OCI-LY1 (cell line): Measurements from ENCODE around the gene C8G.

Experiments
- H2AFZ ChIP-seq: fragments of 200-600 bp; sonication (generic), shearing (Covaris generic); 2 replicates; pipeline ENCODE4 v1.6.0; 2014; ENCODE audit warnings: antibody characterized with exemption, mild to moderate bottlenecking, low read length
- H3F3A ChIP-seq: fragments of 200-600 bp; sonication (generic), shearing (Covaris generic); 2 replicates; pipeline ENCODE4 v1.6.0; 2014; ENCODE audit warnings: mild to moderate bottlenecking, antibody characterized with exemption, low read length, moderate library complexity; ENCODE audit not compliant: insufficient read depth
- H3K27ac ChIP-seq: fragments of 200-600 bp; sonication (generic); 2 replicates; pipeline ENCODE4 v1.5.1; 2014; ENCODE audit warnings: low read length, mixed run types, mild to moderate bottlenecking, low read depth; ENCODE audit not compliant: poor library complexity, severe bottlenecking
- H3K27me3 ChIP-seq: fragments of 200-600 bp; sonication (generic); 2 replicates; pipeline ENCODE4 v1.6.0; 2014; ENCODE audit warnings: antibody characterized with exemption, mild to moderate bottlenecking, low read length, moderate library complexity; ENCODE audit not compliant: insufficient read depth
- H3K36me3 ChIP-seq: fragments of 200-600 bp; sonication (generic); 2 replicates; pipeline ENCODE4 v1.6.1; 2014; ENCODE audit warnings: mild to moderate bottlenecking, antibody characterized with exemption, low read length, moderate library complexity, mixed read lengths; ENCODE audit not compliant: insufficient read depth
- H3K4me1 ChIP-seq: fragments of 200-600 bp; sonication (generic); 2 replicates; pipeline ENCODE4 v1.5.1; 2014; ENCODE audit warnings: mild to moderate bottlenecking, low read length, moderate library complexity; ENCODE audit not compliant: insufficient read depth, severe bottlenecking
- H3K4me2 ChIP-seq: fragments of 200-600 bp; sonication (generic), shearing (Covaris generic); 2 replicates; pipeline ENCODE4 v1.6.1; 2014; ENCODE audit warnings: low read length
- H3K4me3 ChIP-seq: fragments of 200-600 bp; sonication (generic); 2 replicates; pipeline ENCODE4 v1.5.1; 2014; ENCODE audit warnings: low read length, low read depth, mild to moderate bottlenecking, mixed read lengths; ENCODE audit not compliant: poor library complexity, severe bottlenecking
- H3K79me2 ChIP-seq: fragments of 200-600 bp; shearing (Covaris generic); 2 replicates; pipeline ENCODE4 v1.6.1; 2016; ENCODE audit warnings: mixed run types, low read length, mixed read lengths; ENCODE audit not compliant: insufficient read depth
- H3K9ac ChIP-seq: fragments of 200-600 bp; sonication (generic), shearing (Covaris generic); 2 replicates; pipeline ENCODE4 v1.6.1; 2014; ENCODE audit warnings: mild to moderate bottlenecking, low read length, mixed read lengths
- H3K9me2 ChIP-seq: fragments of 200-600 bp; sonication (generic), shearing (Covaris generic); 2 replicates; pipeline ENCODE4 v1.6.1; 2014; ENCODE audit warnings: low read depth, mild to moderate bottlenecking, low read length, mixed read lengths
- H3K9me3 ChIP-seq: fragments of 200-600 bp; shearing (Covaris generic); 2 replicates; pipeline ENCODE4 v1.6.1; 2014; ENCODE audit warnings: low read length, mixed read lengths
- H4K20me1 ChIP-seq: fragments of 200-600 bp; sonication (generic), shearing (Covaris generic); 2 replicates; pipeline ENCODE4 v1.6.0; 2016; ENCODE audit warnings: mild to moderate bottlenecking, low read length; ENCODE audit not compliant: insufficient read depth
- EZH2 ChIP-seq: fragments of 200-600 bp; sonication (generic), shearing (Covaris generic); IDR thresholded peaks from 2 replicates; pipeline ENCODE4 v1.8.0; 2017; ENCODE audit warnings: borderline replicate concordance, mixed run types, mild to moderate bottlenecking, antibody characterized with exemption, low read length, moderate library complexity, mixed read lengths
- TF ChIP-seq, protein P1 (sequence below): fragments of 200-600 bp; sonication (generic), shearing (Covaris generic); IDR thresholded peaks from 2 replicates; pipeline ENCODE4 v1.5.1; 2017; ENCODE audit warnings: mild to moderate bottlenecking, antibody characterized with exemption, low read length, moderate library complexity, mixed read lengths

The C8G gene

DNA sequence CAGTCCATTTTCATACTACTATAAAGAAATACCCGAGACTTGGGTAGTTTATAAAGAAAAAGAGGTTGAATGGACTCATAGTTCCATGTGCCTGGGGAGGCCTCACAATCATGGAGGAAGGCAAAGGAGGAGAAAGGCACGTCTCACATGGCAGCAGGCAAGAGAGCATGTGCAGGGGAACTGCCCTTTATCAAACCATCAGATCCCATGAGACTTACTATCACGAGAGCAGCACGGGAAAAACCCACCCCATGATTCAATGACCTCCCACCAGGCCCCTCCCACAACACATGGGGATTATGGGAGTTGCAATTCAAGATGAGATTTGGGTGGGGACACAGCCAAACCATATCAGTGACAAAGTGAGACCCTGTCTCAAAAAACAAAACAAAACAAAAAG, 38.8 kb upstream of the C8G start:
- Histone ChIP-seq H4K20me1 (no peaks in the 10 kb centered on the region), H3K27ac (no peak overlapping the region), H3K4me2 (no peak overlapping the region), H3K9ac (no peak overlapping the region), H3K27me3 (no peaks in the 10 kb centered on the region), H3K4me1 (peaks cover 18% of the 10 kb centered on the region), H3K9me3 (no peaks in the 10 kb centered on the region), H2AFZ (no peak overlapping the region), H3K9me2 (no peaks in the 10 kb centered on the region), H3K4me3 (no peak overlapping the region), H3K36me3 (peaks cover 82% of the 10 kb centered on the region), H3K79me2 (no peaks in the 10 kb centered on the region), H3F3A (no peaks in the 10 kb centered on the region)
- no peak for TF ChIP-seq EZH2
- TF ChIP-seq, protein P1, sequence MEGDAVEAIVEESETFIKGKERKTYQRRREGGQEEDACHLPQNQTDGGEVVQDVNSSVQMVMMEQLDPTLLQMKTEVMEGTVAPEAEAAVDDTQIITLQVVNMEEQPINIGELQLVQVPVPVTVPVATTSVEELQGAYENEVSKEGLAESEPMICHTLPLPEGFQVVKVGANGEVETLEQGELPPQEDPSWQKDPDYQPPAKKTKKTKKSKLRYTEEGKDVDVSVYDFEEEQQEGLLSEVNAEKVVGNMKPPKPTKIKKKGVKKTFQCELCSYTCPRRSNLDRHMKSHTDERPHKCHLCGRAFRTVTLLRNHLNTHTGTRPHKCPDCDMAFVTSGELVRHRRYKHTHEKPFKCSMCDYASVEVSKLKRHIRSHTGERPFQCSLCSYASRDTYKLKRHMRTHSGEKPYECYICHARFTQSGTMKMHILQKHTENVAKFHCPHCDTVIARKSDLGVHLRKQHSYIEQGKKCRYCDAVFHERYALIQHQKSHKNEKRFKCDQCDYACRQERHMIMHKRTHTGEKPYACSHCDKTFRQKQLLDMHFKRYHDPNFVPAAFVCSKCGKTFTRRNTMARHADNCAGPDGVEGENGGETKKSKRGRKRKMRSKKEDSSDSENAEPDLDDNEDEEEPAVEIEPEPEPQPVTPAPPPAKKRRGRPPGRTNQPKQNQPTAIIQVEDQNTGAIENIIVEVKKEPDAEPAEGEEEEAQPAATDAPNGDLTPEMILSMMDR = no peak

DNA sequence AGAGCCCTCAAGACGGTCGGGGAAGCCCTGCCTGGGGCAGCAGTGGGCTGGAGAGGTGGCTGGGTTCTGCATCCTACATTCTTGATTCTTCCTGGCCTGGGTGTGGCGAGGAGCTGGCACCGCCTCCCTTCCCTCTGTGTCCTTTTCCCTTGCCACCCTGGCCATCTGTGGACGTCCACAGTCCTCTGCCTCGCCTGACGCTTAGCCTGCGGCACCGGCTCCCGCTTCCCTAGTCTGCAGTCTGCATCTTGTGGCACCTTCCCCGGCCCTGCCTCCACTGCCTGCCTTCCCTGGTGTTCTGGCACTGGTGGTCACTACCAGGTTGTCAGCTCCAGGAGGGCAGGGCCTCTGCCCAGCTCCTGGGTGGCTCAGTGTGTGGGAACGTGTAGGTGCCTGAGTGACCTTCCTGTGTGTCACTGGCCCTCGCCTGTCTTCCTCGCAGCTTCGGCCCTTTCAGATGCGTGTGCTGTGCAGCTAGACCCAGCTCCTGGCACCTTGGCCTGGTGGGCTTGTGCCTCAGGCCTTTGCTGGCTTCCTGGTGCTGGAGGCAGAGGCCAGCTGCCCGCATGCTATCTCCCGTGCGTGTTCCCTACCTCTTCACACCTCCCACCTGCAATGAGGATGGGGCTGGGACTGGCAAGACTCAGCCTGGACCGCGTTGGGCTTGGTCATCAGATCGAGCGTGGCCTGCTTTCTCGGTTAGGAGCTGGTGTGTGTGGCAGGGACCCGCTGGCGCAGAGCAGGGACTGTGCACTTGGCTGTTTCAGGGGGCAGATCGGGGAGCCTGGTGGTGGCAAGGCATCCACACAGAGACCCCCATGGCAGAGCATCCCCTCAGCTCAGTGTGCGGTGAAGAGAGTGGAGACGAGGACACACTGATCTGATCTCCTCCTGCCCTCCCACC, 37.8 kb upstream of the C8G start:
- H4K20me1 ChIP-seq = no peaks in the 10 kb centered on the region
- H3K27me3 ChIP-seq = no peaks in the 10 kb centered on the region
- H3F3A ChIP-seq = no peaks in the 10 kb centered on the region
- H3K9ac ChIP-seq = no peak overlapping the region
- no peak overlapping the region for H3K4me3 ChIP-seq
- TF ChIP-seq EZH2 = no peak
- TF ChIP-seq, protein P1 = no peak
- H3K4me1 ChIP-seq = peaks cover 8% of the 10 kb centered on the region
- no peak overlapping the region for H3K4me2 ChIP-seq
- H3K9me2 ChIP-seq = no peaks in the 10 kb centered on the region
- no peak overlapping the region for H3K27ac ChIP-seq
- no peak overlapping the region for H2AFZ ChIP-seq
- no peaks in the 10 kb centered on the region for H3K79me2 ChIP-seq
- no peaks in the 10 kb centered on the region for H3K9me3 ChIP-seq
- H3K36me3 ChIP-seq = peaks cover 74% of the 10 kb centered on the region

DNA sequence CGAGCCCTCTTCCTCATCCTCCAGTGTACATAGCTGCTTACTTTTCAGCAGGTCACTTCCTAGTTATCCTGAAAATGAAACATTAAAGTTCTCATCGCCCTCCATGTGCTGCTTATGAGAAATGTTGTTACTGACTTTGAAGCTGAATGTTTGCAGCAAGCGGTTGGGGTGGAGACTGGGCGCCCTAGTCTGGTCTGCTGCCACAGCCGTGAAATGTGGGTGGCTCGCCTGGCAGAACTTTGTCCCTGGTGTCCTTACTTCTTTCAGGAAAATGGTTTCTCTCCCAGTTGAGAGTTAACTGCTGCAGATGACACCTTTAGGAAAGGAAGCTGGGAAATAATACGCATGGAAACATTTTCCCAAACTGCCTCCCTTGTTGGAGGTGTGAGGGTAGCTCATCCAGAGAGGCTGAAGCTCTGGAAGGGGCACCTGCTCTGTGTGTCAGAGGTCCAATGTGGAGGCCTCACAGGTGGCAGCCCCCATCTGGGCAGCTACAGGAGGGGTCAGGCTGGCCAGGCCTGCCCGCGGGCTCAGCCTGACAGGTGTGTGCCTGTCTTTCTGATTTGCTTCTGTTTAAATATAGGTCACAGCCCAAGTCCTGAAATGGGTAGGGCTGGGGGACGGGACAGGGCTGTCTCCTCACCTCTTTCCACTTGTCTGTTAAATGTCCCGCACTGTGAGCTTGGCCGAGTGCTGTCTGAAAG, 34.7 kb upstream of the C8G start:
- no peaks in the 10 kb centered on the region for H4K20me1 ChIP-seq
- H3K4me2 ChIP-seq = no peak overlapping the region
- H3K79me2 ChIP-seq = no peaks in the 10 kb centered on the region
- H3K27me3 ChIP-seq = no peaks in the 10 kb centered on the region
- no peaks in the 10 kb centered on the region for H3K9me2 ChIP-seq
- H3K9me3 ChIP-seq = no peaks in the 10 kb centered on the region
- no peaks in the 10 kb centered on the region for H3K4me1 ChIP-seq
- no peaks in the 10 kb centered on the region for H3F3A ChIP-seq
- no peak overlapping the region for H3K9ac ChIP-seq
- no peak for TF ChIP-seq EZH2
- TF ChIP-seq, protein P1 = no peak
- no peak overlapping the region for H2AFZ ChIP-seq
- no peak overlapping the region for H3K27ac ChIP-seq
- H3K36me3 ChIP-seq = peaks cover 66% of the 10 kb centered on the region
- no peak overlapping the region for H3K4me3 ChIP-seq
